ENCODE measurements around the gene ACTR3.

GRCh38 chr2:113840518-113840917 lies 49.4 kb upstream of the ACTR3 start:
- TF ChIP-seq POLR2A (IDR thresholded peaks at IDR 0.05) (no peak), CTCF (IDR thresholded peaks at IDR 0.05) (no peak), EP300 (IDR thresholded peaks at IDR 0.05) (no peak)

Measured in ovary (tissue), 3 donors.